HG03342 (cell line): ENCODE results near the gene TAF1C.

Experiments used
- ATAC-seq: cut with Tn5 transposase; IDR thresholded peaks from one replicate; pipeline ENCODE4 v1.9.1; 2021; ENCODE audit warnings: mild to moderate bottlenecking, moderate library complexity; ENCODE audit not compliant: unreplicated experiment

The TAF1C gene

DNA sequence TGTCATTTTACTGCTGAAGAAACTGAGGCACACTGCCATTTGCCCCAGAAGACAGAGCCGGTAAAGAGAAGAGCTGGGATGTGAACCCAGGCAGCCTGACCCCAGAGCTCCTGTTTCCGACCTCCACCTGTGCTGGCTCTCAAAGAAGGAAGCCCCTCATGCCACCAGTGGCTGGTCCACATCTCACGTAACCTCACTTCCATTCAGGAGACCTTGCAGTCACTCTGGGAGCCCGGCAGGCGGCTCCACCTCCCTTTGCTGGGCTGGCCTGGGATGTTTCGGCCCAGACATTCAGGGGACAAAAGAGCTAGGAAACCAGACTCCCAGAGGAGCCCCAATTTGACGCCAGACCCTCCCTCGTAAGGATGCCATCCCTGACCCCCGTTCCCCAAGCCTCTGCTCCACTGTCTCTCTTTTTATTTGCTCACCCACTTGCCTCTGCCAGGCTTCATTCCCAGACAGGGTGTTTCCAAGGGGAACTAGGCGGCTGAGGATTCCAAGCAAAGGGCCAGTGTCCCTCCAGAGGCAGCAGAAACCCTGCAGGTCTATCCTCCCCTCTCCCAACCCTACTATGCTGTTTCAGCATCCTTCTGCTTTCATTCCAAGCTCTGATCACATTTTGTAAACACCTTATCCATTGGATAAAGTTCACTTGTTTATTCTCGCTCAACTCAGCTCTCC, 2.8 kb downstream of the TAF1C start:
- ATAC-seq = no peak

DNA sequence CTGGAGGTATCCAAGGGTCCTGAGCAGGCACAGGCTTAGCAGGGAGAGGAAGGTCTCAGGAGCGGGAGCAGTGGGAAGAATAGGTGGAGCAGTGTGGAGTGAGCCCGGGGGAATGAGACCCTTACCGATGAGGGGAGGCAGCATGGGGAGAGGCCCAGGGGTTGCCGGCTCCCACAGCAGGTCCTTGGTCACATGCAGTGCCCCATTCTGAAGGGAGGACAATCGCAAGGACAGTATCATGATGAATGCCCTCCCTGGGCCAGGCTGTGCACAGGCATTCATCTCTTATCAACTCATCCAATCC, 3.3 kb downstream of the TAF1C start:
- no peak for ATAC-seq

DNA sequence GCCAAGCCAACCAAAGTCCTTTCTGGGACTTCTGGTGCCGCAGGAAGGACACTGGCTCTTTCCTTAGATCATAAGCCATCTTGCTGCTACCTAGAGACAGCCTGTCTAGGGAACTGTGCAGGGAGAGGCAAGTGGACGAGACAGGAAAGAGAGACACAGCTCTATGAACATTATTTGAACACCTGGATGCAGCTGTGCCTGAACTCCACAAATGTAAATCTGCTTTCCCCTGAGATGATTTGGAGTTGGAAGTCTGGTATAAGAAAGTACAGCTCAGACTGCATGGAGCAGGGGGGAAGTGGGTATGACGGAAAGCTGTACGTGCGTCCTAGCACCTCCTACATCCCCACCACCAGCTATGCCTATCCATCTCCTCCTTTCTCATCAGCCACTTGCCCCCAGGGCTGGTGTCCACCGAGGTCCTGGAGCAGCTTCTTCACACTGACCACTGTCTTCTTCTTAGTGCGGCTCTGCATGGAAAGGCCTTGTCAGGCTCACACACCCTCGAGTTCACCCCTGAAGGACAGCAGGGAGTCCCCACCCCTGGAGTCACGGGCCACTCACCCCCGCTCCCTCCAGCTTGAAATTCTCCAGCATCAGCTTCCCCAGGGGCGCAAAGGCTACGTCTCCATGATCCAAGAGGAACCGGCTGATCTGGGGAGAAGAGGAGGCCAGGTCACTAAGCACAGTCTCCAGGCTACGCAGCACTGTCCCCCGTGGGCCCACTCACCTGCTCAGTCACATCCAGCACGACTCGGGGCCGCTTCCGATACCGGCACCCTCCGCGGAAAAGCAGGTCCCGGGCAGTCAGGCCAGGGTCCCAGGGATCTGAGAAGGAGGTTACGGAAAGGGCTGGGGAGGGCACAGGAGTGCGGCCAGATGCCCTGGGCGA, 3.9 kb downstream of the TAF1C start:
- ATAC-seq = no peak

DNA sequence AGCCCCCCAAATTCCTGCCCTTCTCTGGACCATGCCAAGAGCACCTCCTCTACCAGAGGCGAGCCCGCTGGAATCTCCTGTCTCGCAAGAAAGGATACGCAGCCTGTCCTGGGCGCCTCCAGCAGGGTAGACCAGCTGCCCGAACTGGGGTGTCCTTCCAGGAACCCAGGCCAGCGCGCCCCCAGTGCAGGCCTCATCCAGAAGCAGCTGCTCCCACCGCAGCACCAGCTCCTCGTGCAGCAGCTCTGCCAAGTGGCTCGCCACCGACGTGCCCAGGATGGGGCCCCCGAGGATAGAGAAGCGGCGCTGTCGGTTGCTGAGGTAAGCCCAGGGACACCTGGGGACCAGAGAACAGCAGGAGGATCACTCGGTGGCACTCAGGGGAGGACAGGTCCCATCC, 4.8 kb downstream of the TAF1C start:
- ATAC-seq = no peak

DNA sequence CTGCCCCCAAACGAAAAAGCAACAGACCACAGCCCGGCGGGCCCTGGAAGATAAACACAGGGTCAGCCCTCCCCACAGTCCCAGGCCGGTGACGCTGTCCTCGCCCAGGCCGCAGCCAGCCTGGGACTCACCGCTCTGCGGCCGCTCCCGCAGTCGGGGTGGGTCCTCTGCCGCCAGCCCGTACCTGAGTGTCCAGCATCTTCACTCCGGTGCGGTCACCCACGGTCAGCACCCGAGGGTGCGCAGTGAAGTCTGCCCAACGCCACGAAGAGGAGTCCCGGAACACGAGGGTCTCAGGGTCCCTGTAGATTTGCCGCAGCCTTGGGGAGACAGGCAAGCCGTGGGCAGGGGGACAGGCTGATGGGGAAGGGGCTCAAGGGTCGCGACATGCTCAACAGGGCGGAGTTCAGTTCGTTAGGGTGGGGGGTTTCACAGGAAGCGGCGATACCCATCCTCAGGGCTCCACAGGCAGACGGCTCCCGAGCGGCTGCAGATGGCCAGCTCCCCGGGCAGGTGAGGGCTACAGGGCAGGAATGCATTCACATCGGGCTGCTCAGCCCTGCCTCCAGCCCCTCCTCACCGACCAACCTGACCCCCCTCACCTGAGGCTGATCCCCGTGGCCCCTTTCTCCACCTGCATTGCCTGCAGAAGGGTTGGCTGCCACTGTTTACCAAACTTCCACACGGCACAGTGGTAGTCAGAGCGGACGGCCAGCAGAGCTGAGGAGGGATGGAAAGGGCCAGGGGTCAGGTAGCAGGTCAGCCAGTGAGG, 5.5 kb downstream of the TAF1C start:
- ATAC-seq = no peak

DNA sequence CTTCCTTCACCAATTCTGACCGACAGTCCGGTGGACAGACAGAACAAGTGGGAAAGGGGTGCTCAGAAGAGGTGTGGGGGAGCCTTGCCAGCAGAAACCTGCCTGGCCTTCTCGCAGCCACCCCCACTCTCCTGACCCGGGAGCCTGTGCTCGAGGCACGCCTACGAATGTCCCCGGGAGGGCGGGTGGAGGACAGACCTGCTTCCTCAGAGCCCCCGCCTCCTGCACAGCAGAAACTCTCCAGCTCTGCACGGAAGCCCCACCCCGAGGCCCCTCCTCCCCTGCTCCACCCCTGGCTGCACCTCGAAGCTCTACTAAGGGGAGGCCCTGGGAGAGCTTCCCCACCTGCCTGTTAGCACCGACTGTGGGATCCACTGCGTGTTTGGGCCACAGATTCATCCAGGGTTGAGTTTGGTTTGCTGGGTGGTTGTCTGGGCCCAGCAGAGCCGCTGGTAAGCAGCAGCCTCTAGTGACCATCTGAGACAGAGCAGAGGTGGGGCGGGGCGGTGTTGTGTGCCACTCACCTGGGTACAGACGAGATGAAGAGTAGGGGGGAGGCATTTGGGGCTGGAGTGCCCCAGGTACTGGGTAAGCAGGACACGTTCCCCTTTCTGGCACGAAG, 6.2 kb downstream of the TAF1C start:
- ATAC-seq = no peak

DNA sequence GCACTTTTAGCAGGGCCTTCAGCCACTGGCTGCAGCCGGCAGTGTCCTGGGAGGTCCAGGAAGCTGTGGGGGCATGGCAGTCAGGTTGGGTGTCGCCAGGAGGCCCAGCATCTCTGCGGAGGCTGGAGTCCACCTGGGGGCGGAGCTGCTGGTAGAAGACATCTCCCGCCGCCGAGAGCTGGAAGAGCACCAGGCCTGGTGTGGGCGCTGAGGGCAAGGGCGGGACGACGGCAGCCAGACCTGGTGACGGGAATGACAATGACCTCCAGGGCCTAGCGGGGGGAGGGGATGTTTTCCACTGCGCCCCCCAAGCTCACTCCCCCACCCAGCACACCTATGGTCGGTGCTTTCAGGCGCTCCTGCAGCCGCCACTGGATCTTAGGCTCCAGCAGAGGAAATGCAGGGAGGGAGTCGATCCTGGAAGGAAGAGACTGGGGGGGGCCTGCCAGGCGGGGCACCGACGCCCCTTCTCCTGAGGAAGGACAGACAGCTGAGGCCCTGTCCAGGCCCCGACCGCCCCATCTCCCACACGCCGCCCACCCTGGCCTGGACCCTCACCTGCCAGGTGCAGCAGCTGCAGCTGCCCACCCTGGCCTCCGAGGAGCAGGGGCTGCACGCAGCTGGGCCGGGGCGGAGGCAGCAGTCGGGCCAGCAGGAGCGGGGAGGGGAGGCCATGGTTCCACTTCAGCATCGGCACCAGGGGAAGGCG, 7.1 kb downstream of the TAF1C start:
- ATAC-seq = no peak

DNA sequence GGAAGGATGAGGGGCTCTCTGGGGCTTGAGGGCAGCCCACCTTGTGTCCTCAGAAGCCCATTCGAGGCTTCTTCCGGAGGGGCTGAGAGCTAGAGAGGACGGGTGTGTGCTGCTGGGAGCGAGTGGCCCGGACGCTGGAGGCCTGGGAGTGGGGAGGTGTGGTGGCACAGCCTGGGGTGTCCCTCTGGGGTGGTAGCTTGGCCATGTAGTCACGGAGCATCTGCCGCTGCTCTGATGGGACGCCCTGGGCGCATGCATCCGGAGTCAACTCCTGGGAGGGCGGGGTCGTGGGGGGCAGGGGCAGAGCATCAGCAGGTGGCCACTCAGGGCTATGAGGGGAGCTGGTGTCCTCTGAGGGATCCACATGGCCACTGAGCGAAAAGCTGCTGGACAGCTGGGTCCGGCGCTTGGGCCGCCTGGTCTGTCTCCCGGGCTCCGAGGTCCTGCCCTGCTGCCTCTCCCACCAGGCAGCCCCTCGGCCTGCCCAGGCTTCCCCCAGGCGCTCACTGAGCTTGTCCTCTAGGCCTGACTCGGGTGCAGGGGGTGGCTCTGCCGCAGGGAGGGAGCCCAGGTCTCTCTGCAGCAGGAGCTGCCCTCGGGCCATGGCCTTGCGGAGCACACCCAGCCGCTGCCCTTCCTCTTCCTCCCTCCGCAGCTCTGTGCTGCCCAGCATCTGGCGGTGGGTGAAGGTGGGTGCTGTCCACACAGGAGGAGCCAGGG, 7.8 kb downstream of the TAF1C start:
- ATAC-seq = no peak

DNA sequence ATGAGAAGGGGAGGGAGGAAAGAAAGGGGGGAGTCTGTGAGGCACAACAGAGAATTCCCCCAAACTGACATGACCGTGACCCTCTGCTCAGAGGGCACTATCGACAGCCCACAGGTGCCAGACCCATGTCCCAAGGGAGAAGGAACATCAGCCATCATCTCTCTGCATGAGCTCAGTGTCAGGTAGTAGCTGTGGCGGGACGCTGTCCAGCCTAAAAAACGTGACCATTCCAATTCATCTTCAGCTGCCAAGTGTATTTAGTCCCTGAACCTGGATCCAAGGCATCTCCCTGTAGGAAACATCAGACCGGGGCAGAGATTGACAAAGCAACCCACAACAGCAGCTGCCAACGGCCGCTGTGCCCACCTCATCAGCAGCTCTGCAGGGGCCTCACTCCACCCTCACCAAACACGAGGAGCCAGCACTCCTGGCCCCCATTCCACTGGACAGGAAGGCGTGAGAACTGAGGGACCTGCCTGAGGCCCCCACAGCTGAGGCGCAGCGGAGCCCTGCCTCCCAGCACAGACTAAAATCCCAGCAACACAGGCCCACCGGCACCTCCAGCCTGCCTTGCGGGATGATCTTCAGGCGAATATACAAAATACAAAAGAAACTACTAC, 8.6 kb downstream of the TAF1C start:
- ATAC-seq = no peak

DNA sequence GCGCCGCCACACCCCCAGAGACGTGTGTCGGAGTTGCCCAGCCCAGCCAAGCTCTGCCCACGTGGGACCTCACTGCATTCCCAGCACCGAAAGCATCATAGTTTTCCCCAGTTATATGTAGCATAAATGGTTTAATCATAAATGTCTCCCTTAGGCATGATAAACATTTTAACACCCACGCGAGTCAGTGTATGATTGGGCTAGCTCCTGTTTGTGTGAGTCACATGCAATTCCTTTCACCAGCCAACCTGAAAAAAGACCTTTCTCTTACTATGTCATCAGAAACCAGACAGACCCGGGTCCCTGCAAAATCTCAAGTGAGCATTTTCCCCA, 9.2 kb downstream of the TAF1C start:
- no peak for ATAC-seq

DNA sequence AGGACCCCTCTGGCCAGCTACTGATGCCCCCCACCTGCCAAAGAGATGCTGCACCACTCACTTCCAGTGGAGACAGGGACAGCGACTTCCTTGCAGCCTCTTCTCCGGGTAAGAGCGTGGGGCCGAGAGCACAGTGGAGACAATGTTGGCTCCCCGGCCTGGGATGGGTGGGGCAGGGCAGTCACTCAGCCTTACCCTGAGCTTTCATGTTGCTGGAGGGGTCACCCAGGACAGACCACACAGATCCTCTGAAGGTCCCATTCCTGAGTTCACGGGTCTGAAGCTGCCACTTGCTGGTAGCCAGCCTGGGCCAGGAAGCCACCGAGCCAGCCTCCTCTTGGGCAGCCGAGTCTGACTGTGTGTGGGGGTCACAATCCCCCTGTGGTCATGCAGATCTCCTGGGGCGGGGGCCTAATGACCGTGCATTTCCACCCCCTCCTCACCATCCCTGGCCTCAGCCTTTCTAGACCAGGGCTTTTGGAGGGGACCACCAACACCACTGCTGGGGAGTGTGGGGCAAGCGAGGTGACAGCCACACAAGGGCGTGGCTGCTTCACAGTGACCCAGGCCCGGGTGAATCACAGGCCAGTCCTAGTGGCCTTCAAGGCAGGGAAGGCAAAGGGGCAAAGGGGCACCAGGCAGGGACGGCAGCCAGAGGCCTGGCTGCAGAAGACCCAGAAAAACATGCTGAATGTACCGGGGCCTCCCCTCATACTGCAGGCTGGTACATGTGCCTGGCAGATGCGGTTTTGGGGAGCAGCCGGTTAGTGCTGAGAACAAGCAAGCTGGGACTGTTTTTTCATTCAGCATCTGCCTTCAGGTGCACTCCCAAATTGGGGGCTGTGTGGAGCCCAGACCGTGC, 10.4 kb downstream of the TAF1C start:
- no peak for ATAC-seq

DNA sequence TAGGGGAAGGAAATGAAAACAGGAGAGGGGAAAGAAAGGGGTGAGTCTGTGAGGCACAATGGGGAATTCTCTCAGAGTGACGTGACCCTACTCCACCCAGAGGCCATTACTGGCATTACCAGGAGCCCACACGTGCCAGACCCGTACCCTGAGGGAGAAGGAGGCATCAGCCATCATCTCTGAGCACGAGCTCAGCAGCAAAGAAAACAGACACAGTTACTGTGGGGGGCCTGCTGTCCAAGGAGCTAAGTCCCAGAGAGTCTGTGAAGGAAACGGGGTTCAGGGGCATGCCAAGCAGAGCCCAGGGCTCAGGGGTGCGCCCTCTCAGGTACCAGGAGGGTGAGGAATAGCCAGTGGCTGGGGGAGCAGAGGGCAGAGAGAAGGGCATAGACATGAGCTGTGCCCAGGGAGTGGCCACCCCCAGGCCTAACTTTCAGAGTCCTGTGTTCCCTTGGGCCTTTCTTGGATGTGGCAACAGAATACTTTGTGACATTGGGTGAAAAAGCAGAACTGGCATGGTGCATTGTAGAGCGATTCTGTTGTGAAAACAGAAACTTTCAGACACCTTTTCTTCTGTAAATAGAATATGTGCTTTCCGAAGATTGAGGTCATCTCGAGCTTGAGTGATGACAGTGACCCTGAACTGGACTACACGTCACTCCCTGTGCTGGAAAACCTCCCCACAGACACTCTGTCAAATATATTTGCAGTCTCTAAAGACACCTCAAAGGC, 11.3 kb downstream of the TAF1C start:
- ATAC-seq = peak; percentile 80

DNA sequence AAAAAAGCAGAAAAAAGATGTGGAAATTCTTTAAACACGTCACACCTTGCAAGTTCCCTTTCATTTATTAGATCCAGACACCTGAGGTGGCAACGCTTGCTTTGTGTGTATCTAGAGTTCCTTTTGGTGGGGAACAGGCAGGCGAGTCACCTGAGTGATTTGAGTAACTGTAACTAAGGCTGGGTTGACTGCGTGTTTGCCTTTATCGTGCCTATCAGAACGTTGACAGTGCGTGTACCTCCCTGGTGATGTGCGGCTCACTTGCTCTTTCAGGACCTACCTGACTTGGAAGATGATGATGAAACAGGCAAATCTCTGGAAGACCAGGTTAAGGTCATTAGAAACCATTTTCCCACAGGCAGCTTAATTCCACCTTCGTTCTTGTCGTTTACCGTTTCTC, 12.5 kb downstream of the TAF1C start:
- no peak for ATAC-seq

DNA sequence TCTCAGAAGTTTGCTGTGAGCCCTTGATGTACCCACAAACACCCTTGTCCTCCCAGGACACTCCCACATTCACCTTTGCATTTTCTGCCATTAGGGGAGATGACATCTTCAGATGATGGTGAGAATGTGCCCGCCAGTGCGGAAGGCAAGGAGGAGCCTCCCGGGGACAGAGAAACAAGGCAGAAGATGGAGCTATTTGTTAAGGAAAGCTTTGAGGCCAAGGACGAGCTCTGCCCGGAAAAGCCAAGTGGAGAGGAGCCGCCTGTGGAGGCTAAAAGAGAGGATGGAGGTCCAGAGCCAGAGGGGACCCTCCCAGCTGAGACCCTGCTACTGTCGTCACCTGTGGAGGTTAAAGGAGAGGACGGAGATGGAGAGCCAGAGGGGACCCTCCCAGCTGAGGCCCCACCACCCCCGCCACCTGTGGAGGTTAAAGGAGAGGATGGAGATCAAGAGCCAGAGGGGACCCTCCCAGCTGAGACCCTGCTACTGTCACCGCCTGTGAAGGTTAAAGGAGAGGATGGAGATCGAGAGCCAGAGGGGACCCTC, 17.0 kb downstream of the TAF1C start:
- ATAC-seq = no peak

DNA sequence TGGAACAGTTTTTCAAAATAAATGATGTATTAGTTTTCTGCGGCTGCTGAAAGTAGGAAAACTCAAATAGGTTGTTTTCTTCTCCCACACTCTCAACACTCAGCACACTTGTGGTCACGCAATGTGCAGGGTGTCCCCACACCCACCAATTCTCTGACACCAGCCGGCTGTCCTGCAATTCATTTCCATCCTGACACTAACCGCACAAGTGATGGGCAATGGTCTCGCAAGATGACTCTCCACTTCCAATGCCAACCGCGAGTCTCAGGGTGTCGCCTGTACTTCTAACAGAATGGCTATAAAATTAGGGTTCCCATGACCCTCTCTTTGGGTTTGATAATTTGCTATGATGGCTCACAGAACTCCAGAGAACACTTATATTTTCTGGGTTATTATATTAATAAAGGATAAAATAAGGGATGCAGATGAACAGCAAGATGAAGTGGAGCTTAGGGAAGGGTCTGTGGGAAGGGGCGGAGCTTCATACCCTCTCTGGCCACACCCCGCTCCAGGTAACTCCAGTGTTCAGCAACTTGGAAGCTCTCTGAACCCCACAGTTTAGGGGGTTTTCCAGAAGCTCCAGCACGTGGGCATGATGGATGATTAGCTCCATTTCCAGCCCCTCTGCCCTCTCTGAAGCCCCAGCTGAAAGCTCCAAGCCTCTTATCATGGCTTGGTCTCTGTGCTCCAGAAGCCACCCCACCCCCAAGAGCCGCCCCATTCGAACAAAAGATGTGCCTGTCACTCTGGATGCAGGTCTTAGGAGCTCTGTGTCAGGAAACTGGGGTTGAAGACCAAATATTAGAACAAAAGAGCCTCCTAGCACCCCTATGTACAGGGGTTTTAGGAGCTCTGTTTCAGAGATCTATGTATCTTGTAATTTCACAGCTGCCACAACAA, 19.8 kb downstream of the TAF1C start:
- no peak for ATAC-seq

DNA sequence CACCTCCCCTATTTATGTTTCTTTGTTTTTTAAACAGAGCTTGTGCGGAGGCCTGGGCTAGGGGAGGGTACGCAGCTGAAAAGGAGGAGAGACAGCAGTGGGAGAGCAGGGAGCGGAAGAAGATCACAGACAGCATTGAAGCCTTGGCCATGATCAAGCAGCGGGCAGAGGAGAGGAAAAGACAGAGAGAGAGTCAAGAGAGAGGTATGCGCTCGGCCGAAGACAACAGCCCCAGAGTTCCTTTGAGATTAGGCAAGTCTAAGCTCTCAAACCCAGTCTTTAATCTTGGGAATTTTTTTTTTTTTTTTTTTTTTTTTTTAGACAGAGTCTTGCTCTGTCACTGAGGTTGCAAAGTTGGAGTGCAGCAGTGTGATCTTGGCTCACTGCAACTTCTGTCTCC, 21.1 kb downstream of the TAF1C start:
- no peak for ATAC-seq

DNA sequence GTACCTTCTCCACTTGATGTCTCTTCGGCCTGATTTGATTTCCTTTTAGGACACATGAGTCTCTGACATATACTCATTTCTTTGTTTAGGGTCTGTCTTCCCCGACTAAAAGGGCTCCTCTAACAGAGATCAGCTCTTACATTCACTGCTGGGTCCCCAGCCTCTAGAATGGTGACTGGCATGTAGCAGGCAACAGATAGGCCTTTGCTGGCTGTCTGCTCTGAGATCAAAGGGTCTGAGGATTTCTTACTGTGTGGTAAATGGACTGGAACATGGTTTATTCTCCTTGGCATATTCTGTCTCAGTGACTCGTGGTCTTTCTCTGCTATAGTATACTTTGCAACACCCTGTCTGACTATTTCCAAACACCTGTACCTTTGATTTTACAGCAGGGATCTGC, 25.1 kb downstream of the TAF1C start:
- ATAC-seq = no peak
